Neural progenitor cell (in vitro differentiated cells): ENCODE data around the gene MYO10. TPM values are rescaled to one million over a fixed set of nuclear protein-coding genes. Genes with fewer than 3 reads are reported as not detected.

Source experiments
- DNase-seq: peaks from one replicate; pipeline ENCODE4 v3.0.0-alpha.2; 2016; ENCODE audit warnings: low spot score
- H2AFZ ChIP-seq: fragments of 200-600 bp; sonication (generic); replicated peaks from 2 replicates; pipeline ENCODE4 v1.6.1; 2016; ENCODE audit warnings: antibody characterized with exemption
- H3F3A ChIP-seq: fragments of 200-600 bp; sonication (generic); 2 replicates; pipeline ENCODE4 v1.6.1; 2016; ENCODE audit warnings: antibody characterized with exemption, low read depth
- H3K27ac ChIP-seq: fragments of 200-600 bp; sonication (generic); 2 replicates; pipeline ENCODE4 v1.5.1; 2016; ENCODE audit warnings: mild to moderate bottlenecking
- H3K27me3 ChIP-seq: fragments of 200-600 bp; sonication (generic); 2 replicates; pipeline ENCODE4 v1.6.1; 2016; ENCODE audit warnings: mild to moderate bottlenecking, moderate library complexity
- H3K36me3 ChIP-seq: fragments of 200-600 bp; sonication (generic); 2 replicates; pipeline ENCODE4 v1.5.1; 2016
- H3K4me1 ChIP-seq: fragments of 200-600 bp; sonication (generic); 2 replicates; pipeline ENCODE4 v1.6.1; 2016; ENCODE audit warnings: mixed run types
- H3K4me2 ChIP-seq: fragments of 200-600 bp; sonication (generic); 2 replicates; pipeline ENCODE4 v1.6.1; 2016
- H3K4me3 ChIP-seq: fragments of 200-600 bp; sonication (generic); 2 replicates; pipeline ENCODE4 v1.5.1; 2016
- H3K79me2 ChIP-seq: fragments of 200-600 bp; sonication (generic); 2 replicates; pipeline ENCODE4 v1.6.1; 2016; ENCODE audit warnings: low read depth
- H3K9ac ChIP-seq: fragments of 200-600 bp; sonication (generic); 2 replicates; pipeline ENCODE4 v1.6.1; 2016
- H3K9me3 ChIP-seq: fragments of 200-600 bp; sonication (generic); 2 replicates; pipeline ENCODE4 v1.5.1; 2016; ENCODE audit warnings: low read depth
- H4K20me1 ChIP-seq: fragments of 200-600 bp; sonication (generic); 2 replicates; pipeline ENCODE4 v1.6.1; 2016; ENCODE audit warnings: low read depth
- H3K27ac Mint-ChIP-seq: 3 replicates; pipeline ENCODE4 v1.8.0; 2021; ENCODE audit warnings: mixed read lengths
- H3K27me3 Mint-ChIP-seq: 2 replicates; pipeline ENCODE4 v1.8.0; 2022; ENCODE audit warnings: low read depth, mild to moderate bottlenecking, inconsistent platforms, moderate library complexity, mixed read lengths; ENCODE audit not compliant: insufficient read depth
- H3K36me3 Mint-ChIP-seq: 3 replicates; pipeline ENCODE4 v1.8.0; 2021; ENCODE audit warnings: mixed read lengths
- H3K4me1 Mint-ChIP-seq: 3 replicates; pipeline ENCODE4 v1.8.0; 2021; ENCODE audit warnings: mixed read lengths
- H3K4me3 Mint-ChIP-seq: 3 replicates; pipeline ENCODE4 v1.8.0; 2021; ENCODE audit warnings: mild to moderate bottlenecking, moderate library complexity, mixed read lengths
- H3K9me3 Mint-ChIP-seq: 3 replicates; pipeline ENCODE4 v1.8.0; 2020; ENCODE audit warnings: mixed read lengths
- EZH2 ChIP-seq: fragments of 200-600 bp; sonication (generic); IDR thresholded peaks from 2 replicates; pipeline ENCODE4 v1.6.1; 2017; ENCODE audit warnings: antibody characterized with exemption, mild to moderate bottlenecking, moderate library complexity
- EZH2phosphoT487 ChIP-seq: fragments of 200-600 bp; sonication (generic); IDR thresholded peaks from 2 replicates; pipeline ENCODE4 v1.6.1; 2017; ENCODE audit warnings: antibody characterized with exemption
- total RNA-seq: library from RNA; depleted of rRNA; stranded (reverse); fragments of >200 nt; gene quantifications from 2 replicates; pipeline ENCODE4 v1.2.3, GENCODE V29; 2015; ENCODE audit warnings: low replicate concordance
- TF ChIP-seq, protein P1 (sequence below): fragments of 200-600 bp; sonication (generic); IDR thresholded peaks from 2 replicates; pipeline ENCODE4 v1.5.1; 2017; ENCODE audit warnings: antibody characterized with exemption, mild to moderate bottlenecking

The MYO10 gene
- total RNA-seq, 1 donor from 2014 or later = 39.1 TPM

DNA sequence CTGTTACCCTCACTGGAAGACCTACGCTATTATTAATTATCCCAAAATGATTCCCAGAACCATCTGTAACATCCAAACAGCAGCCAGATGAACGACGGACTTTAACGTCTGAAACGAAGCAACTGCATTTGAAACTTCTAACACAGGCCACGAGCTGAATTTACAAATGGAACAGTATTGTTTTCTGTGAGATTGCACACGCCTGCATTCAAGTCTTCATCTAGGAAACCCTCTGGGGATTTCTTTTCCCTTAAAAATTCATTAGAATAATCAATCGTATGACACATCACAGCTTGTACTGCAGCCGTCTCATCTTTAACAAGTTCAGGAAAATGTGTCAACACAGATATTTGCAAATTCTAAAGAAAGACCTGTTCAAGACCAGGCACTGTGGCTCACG lies 80.2 kb downstream of the MYO10 start:
- Histone ChIP-seq H2AFZ (no peak overlapping the region), H3K4me2 (peak overlapping the region; percentile 61), H3K36me3 (no peaks in the 10 kb centered on the region), H3K27me3 (no peaks in the 10 kb centered on the region), H3K4me3 (no peak overlapping the region), H3K9me3 (no peaks in the 10 kb centered on the region), H3K27ac (peak overlapping the region; percentile 82), H4K20me1 (no peaks in the 10 kb centered on the region), H3K4me1 (peaks cover 51% of the 10 kb centered on the region), H3F3A (peaks cover 14% of the 10 kb centered on the region), H3K9ac (no peak overlapping the region), H3K79me2 (peaks cover 45% of the 10 kb centered on the region)
- TF ChIP-seq EZH2phosphoT487 (no peak), EZH2 (no peak)
- TF ChIP-seq, protein P1, sequence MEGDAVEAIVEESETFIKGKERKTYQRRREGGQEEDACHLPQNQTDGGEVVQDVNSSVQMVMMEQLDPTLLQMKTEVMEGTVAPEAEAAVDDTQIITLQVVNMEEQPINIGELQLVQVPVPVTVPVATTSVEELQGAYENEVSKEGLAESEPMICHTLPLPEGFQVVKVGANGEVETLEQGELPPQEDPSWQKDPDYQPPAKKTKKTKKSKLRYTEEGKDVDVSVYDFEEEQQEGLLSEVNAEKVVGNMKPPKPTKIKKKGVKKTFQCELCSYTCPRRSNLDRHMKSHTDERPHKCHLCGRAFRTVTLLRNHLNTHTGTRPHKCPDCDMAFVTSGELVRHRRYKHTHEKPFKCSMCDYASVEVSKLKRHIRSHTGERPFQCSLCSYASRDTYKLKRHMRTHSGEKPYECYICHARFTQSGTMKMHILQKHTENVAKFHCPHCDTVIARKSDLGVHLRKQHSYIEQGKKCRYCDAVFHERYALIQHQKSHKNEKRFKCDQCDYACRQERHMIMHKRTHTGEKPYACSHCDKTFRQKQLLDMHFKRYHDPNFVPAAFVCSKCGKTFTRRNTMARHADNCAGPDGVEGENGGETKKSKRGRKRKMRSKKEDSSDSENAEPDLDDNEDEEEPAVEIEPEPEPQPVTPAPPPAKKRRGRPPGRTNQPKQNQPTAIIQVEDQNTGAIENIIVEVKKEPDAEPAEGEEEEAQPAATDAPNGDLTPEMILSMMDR = no peak
- DNase-seq = no peak
- Mint-ChIP-seq H3K27me3 (peaks cover 3% of the 10 kb centered on the region), H3K4me1 (peaks cover 64% of the 10 kb centered on the region), H3K4me3 (no peak overlapping the region), H3K36me3 (peaks cover 2% of the 10 kb centered on the region), H3K27ac (peak overlapping the region; percentile 60), H3K9me3 (peaks cover 9% of the 10 kb centered on the region)

DNA sequence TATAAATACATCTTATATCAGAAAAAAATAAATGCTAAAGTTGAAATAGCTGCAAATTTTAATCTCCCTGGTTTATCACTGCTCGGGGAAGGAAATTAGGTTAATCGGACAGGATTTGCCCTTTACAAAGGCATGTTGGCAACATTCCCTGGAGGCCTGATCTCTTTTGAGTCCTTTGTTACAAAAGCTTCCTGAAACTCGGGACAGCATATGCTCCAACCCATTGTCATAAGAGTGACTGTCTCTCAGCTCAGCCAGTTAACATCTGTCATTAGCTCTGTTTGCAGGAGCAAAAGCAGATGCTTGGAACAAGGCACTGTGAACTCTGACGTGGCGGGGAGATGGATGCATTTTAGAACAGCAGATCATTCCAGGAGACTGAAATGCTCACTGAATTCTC lies 80.6 kb downstream of the MYO10 start:
- Histone ChIP-seq H3K27me3 (no peaks in the 10 kb centered on the region), H4K20me1 (no peaks in the 10 kb centered on the region), H3K79me2 (peaks cover 44% of the 10 kb centered on the region), H3K9me3 (no peaks in the 10 kb centered on the region), H3K4me1 (peaks cover 47% of the 10 kb centered on the region), H3K27ac (peak overlapping the region; percentile 82), H3K4me3 (no peak overlapping the region), H3F3A (peaks cover 14% of the 10 kb centered on the region), H2AFZ (no peak overlapping the region), H3K36me3 (no peaks in the 10 kb centered on the region), H3K4me2 (peak overlapping the region; percentile 61), H3K9ac (no peak overlapping the region)
- peaks cover 2% of the 10 kb centered on the region for H3K36me3 Mint-ChIP-seq
- no peak for TF ChIP-seq EZH2phosphoT487
- no peak for TF ChIP-seq EZH2
- TF ChIP-seq, protein P1 = no peak
- peak overlapping the region; percentile 60 for H3K27ac Mint-ChIP-seq
- H3K4me3 Mint-ChIP-seq = no peak overlapping the region
- peaks cover 3% of the 10 kb centered on the region for H3K27me3 Mint-ChIP-seq
- peak; percentile 84 for DNase-seq
- H3K9me3 Mint-ChIP-seq = peaks cover 9% of the 10 kb centered on the region
- H3K4me1 Mint-ChIP-seq = peaks cover 62% of the 10 kb centered on the region

DNA sequence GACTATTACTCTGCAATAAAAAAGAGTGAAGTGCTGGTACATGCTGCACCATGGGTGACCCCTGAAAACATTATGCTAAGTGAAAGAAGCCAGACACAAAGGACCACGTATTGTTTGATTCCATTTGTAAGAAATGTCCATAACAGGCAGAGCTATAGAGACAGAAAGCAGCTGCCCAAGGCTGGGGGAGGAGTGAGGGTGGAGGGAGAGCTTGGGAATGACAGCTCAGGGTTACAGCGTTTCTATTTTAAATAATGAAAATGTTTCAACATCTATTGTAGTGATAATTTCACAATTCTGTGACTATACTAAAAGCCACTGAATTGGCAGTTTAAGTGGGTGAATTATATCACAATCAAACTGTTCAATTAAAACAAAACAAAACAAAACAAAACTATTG lies 81.7 kb downstream of the MYO10 start:
- Histone ChIP-seq H3F3A (peaks cover 21% of the 10 kb centered on the region), H3K36me3 (no peaks in the 10 kb centered on the region), H3K9ac (no peak overlapping the region), H2AFZ (no peak overlapping the region), H3K27ac (no peak overlapping the region), H3K27me3 (no peaks in the 10 kb centered on the region), H3K4me2 (no peak overlapping the region), H3K79me2 (peaks cover 34% of the 10 kb centered on the region), H4K20me1 (no peaks in the 10 kb centered on the region), H3K9me3 (no peaks in the 10 kb centered on the region), H3K4me1 (peaks cover 53% of the 10 kb centered on the region), H3K4me3 (no peak overlapping the region)
- H3K4me1 Mint-ChIP-seq = peaks cover 57% of the 10 kb centered on the region
- H3K4me3 Mint-ChIP-seq = no peak overlapping the region
- H3K27me3 Mint-ChIP-seq = peaks cover 2% of the 10 kb centered on the region
- peak overlapping the region; percentile 72 for H3K27ac Mint-ChIP-seq
- DNase-seq = no peak
- TF ChIP-seq, protein P1 = no peak
- TF ChIP-seq EZH2 (no peak), EZH2phosphoT487 (no peak)
- H3K36me3 Mint-ChIP-seq = peaks cover 2% of the 10 kb centered on the region
- peaks cover 5% of the 10 kb centered on the region for H3K9me3 Mint-ChIP-seq
